ENCODE data around the gene SPATA9. TPM values are rescaled to one million over a fixed set of nuclear protein-coding genes. Genes with fewer than 3 reads are reported as not detected.
"Not testable (repeated sequence)": the region's sequence is repeated elsewhere in the genome, so short reads cannot be mapped to it uniquely, and the experiment has no call there.

The SPATA9 gene
- total RNA-seq, 4 donors from 2014 or later, result 0.76 TPM; not detected in 3

DNA sequence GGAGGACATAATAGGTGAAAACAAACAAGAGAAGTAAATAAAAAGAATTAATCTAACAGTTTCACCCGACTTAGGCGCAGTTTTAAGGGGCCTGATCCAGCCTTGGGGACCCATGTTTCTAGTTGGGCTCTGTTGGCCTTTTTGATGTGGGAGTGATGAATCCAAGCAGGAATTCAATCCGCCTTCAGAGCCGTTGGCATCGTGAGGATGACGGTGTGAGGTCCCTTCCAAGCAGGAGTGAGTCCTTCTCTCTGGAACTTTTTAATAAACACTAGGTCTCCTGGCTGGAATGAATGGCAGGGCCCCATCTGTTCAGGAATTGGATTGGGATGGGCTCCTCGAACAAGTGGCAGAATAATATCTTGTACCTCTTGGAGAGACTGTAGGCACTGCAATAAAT, 26.1 kb upstream of the SPATA9 start:
- no peaks in the 10 kb centered on the region for H3K9me3 ChIP-seq
- no peak overlapping the region for H3K27ac ChIP-seq
- ATAC-seq, result no peak
- DNase-seq, result no peak
- H3K4me1 ChIP-seq, result peaks cover 6 to 13% of the 10 kb centered on the region in 2 donors
- H3K36me3 ChIP-seq, result no peaks in the 10 kb centered on the region
- in situ Hi-C loops (cut with MboI; ENCODE audit: low sequenced_read_pairs in 4 of 4) (no loop called here), intact Hi-C loops (cut with DNase I; ENCODE audit: low total_unique reads) (no loop called here)
- no peak for TF ChIP-seq POLR2A (IDR thresholded peaks at IDR 0.05)
- no peak for TF ChIP-seq CTCF (IDR thresholded peaks at IDR 0.05 in 4 of 5, conservative IDR thresholded peaks at IDR 0.05 in 1 of 5)
- H3K27me3 ChIP-seq, result no peaks in the 10 kb centered on the region
- no peak overlapping the region for H3K4me3 ChIP-seq

DNA sequence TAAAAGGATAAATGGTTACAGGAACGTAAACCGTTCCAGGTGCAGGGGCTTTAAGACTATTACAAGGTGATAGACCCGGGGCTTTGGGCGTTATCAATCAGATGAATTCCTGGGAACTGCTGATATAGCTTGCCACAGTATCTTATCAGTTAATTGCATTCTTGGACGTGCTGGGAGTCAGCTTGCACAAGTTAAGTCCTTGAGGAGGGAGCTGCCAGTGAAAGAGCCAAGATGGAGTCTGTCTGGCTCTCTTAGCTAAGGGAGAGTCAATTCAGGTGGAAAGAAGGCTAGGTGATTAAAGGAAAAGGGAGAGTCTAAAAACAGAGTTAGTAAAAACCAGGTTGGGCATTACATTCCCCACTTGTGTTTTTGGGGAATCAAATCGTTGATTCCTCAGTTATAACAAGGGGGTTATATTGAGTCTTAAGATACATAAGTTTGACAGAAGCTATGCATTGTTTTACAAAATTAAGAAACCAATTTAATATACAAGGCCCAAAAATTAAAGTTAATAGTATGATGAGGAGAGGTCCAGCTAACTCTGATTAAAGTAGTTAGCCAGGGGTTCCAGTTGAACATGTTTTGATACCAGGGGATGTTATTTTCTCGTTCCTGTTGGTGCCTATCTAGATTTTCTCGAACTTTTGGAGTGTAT, 24.9 kb upstream of the SPATA9 start:
- H3K27ac ChIP-seq; H3K9me3 ChIP-seq; ATAC-seq; H3K27me3 ChIP-seq; DNase-seq; H3K36me3 ChIP-seq; in situ Hi-C loops (cut with MboI; ENCODE audit: low sequenced_read_pairs in 4 of 4); intact Hi-C loops (cut with DNase I; ENCODE audit: low total_unique reads); H3K4me3 ChIP-seq: not testable (repeated sequence)
- peaks cover 6 to 13% of the 10 kb centered on the region in 2 donors for H3K4me1 ChIP-seq

GRCh38 chr5:95707055-95707454, 24.3 kb upstream of the SPATA9 start:
- no peaks in the 10 kb centered on the region for H3K36me3 ChIP-seq
- H3K9me3 ChIP-seq, result no peaks in the 10 kb centered on the region
- in situ Hi-C loops (cut with MboI; ENCODE audit: low sequenced_read_pairs in 4 of 4), result no loop called here
- no peaks in the 10 kb centered on the region for H3K27me3 ChIP-seq
- DNase-seq (no peak), ATAC-seq (no peak)
- TF ChIP-seq CTCF (IDR thresholded peaks at IDR 0.05 in 4 of 5, conservative IDR thresholded peaks at IDR 0.05 in 1 of 5) (no peak), POLR2A (IDR thresholded peaks at IDR 0.05) (no peak)
- intact Hi-C loops (cut with DNase I; ENCODE audit: low total_unique reads), result no loop called here
- no peak overlapping the region for H3K4me3 ChIP-seq
- H3K4me1 ChIP-seq, result peaks cover 6 to 13% of the 10 kb centered on the region in 2 donors
- H3K27ac ChIP-seq, result no peak overlapping the region

DNA sequence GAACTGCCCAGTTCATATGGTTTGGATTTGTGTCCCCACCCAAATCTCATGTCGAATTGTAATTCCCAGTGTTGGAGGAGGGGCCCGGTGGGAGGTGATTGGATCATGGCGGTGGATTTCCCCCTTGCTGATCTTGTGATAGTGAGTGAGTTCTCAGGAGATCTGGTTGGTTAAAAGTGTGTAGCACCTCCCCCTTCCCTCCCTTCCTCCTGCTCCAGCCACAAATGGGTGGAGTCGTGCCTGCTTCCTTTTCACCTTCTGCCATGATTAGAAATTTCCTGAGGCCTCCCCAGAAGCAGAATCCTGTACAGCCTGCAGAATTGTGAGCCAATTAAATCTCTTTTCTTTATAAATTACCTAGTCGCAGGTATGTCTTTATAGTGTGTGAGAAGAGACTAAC, 23.4 kb upstream of the SPATA9 start:
- H3K27ac ChIP-seq; intact Hi-C loops (cut with DNase I; ENCODE audit: low total_unique reads); H3K4me3 ChIP-seq; DNase-seq; H3K27me3 ChIP-seq; in situ Hi-C loops (cut with MboI; ENCODE audit: low sequenced_read_pairs in 4 of 4); H3K9me3 ChIP-seq; ATAC-seq; H3K36me3 ChIP-seq: not testable (repeated sequence)
- peaks cover 6 to 13% of the 10 kb centered on the region in 2 donors for H3K4me1 ChIP-seq

DNA sequence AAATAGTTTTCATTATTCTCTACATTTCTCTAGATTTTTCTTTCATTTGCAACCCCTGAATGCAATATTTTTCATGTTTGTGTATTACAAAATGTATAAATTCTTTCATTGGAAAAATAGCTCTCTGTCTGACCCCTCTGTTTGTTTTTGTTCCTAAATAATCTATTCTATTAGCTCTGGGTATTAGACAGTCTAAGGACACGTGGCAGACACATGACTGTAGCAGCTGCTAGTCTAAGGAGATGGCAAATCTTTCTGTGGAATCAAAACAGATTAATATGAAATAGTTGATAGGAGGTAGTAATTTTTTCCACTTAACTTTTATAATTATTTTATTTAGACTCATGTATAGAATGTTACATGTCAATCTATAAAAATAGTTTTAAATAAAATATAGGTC, 21.4 kb upstream of the SPATA9 start:
- Histone ChIP-seq H3K27me3 (no peaks in the 10 kb centered on the region), H3K36me3 (no peaks in the 10 kb centered on the region), H3K9me3 (no peaks in the 10 kb centered on the region), H3K27ac (no peak overlapping the region), H3K4me3 (no peak overlapping the region), H3K4me1 (no peaks in the 10 kb centered on the region)
- in situ Hi-C loops (cut with MboI; ENCODE audit: low sequenced_read_pairs in 4 of 4), result no loop called here
- ATAC-seq (no peak), DNase-seq (no peak)
- intact Hi-C loops (cut with DNase I; ENCODE audit: low total_unique reads), result no loop called here
- TF ChIP-seq POLR2A (IDR thresholded peaks at IDR 0.05) (no peak), CTCF (IDR thresholded peaks at IDR 0.05 in 4 of 5, conservative IDR thresholded peaks at IDR 0.05 in 1 of 5) (no peak)

DNA sequence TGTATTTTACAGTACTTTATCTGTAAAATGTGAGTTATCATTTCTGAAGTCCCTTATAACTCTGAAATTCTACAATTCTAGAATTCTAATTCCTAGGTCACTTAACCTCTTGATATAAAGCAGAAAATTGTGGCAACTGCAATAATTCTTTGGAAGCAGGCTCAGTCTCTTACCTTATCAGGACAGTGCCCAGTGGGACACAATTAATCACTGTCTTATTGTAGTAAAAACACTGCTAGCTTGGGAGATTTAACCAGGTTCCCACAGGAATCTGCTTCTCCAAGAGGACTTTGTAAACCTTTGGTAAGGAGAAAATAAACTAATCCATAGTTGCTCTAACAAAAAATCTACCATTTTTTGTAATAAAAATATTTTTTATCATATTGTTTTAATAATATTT, 18.3 kb upstream of the SPATA9 start:
- intact Hi-C loops (cut with DNase I; ENCODE audit: low total_unique reads), result no loop called here
- no peak for TF ChIP-seq CTCF (IDR thresholded peaks at IDR 0.05 in 4 of 5, conservative IDR thresholded peaks at IDR 0.05 in 1 of 5)
- no peak for TF ChIP-seq POLR2A (IDR thresholded peaks at IDR 0.05)
- in situ Hi-C loops (cut with MboI; ENCODE audit: low sequenced_read_pairs in 4 of 4), result no loop called here
- Histone ChIP-seq H3K9me3 (no peaks in the 10 kb centered on the region), H3K27ac (no peak overlapping the region), H3K36me3 (no peaks in the 10 kb centered on the region), H3K4me3 (no peak overlapping the region), H3K4me1 (no peaks in the 10 kb centered on the region), H3K27me3 (no peaks in the 10 kb centered on the region)
- DNase-seq (no peak), ATAC-seq (no peak)
